CD14-positive monocyte (primary cell): Measurements from ENCODE around the gene MICAL1. TPM values are rescaled to one million over a fixed set of nuclear protein-coding genes. Genes with fewer than 3 reads are reported as not detected.

Experiments
- DNase-seq, 3 donors: peaks; one replicate each; pipeline ENCODE4 v3.0.0-alpha.2; 2011 to 2022
- H2AFZ ChIP-seq: 2 replicates; pipeline ENCODE4 v1.6.0; 2012; ENCODE audit warnings: mild to moderate bottlenecking, low read depth, low read length, inconsistent platforms; ENCODE audit not compliant: insufficient read depth, poor library complexity, severe bottlenecking
- H3K27ac ChIP-seq, 2 donors: 1 replicate in 1 of 2; 2 replicates in 1 of 2; pipeline ENCODE4 v1.5.1; 2012 to 2013; ENCODE audit warnings: low read length in 2 of 2, control low read depth in 1 of 2, inconsistent platforms in 1 of 2, low read depth in 1 of 2, mild to moderate bottlenecking in 1 of 2
- H3K27me3 ChIP-seq, 2 donors: one replicate each; pipeline versions ENCODE4 v1.6.0 to v1.6.1; 2011 to 2013; ENCODE audit warnings: low read length in 2 of 2; ENCODE audit not compliant: control insufficient read depth in 2 of 2, insufficient read depth in 2 of 2
- H3K36me3 ChIP-seq, 2 donors: replicated peaks in 1 of 2; 1 replicate in 1 of 2; 2 replicates in 1 of 2; pipeline versions ENCODE4 v1.5.1 to v1.6.1; 2012 to 2013; ENCODE audit warnings: low read length in 2 of 2, control low read depth in 1 of 2, inconsistent platforms in 1 of 2, mild to moderate bottlenecking in 1 of 2; ENCODE audit not compliant: insufficient read depth in 2 of 2, control insufficient read depth in 1 of 2
- H3K4me1 ChIP-seq, 2 donors: 1 replicate in 1 of 2; 2 replicates in 1 of 2; pipeline versions ENCODE4 v1.5.1 to v1.6.1; 2012 to 2013; ENCODE audit warnings: low read length in 2 of 2, control low read depth in 1 of 2, inconsistent platforms in 1 of 2, mild to moderate bottlenecking in 1 of 2, moderate library complexity in 1 of 2; ENCODE audit not compliant: insufficient read depth in 2 of 2, control insufficient read depth in 1 of 2
- H3K4me2 ChIP-seq: replicated peaks from 2 replicates; pipeline ENCODE3; 2012; ENCODE audit warnings: low read length, moderate library complexity, mild to moderate bottlenecking; ENCODE audit not compliant: poor library complexity, severe bottlenecking; ENCODE audit errors: extremely low read depth
- H3K4me3 ChIP-seq, 3 experiments: fragments of 200-600 bp in 1 of 3; sonication (generic) in 1 of 3; replicated peaks in 1 of 3; 1 replicate in 2 of 3; 2 replicates in 1 of 3; pipeline ENCODE4 v1.5.1; 2011 to 2013; ENCODE audit warnings: low read length in 3 of 3, mild to moderate bottlenecking in 3 of 3, control low read depth in 2 of 3, low read depth in 2 of 3, inconsistent platforms in 1 of 3, moderate library complexity in 1 of 3
- H3K79me2 ChIP-seq: 2 replicates; pipeline ENCODE4 v1.6.0; 2012; ENCODE audit warnings: mild to moderate bottlenecking, control low read depth, inconsistent platforms, low read length, moderate library complexity; ENCODE audit not compliant: insufficient read depth
- H3K9ac ChIP-seq: 2 replicates; pipeline ENCODE4 v1.6.0; 2017; ENCODE audit warnings: low read length, mild to moderate bottlenecking; ENCODE audit not compliant: insufficient read depth, poor library complexity, severe bottlenecking
- H3K9me3 ChIP-seq, 2 donors: replicated peaks in 1 of 2; 1 replicate in 1 of 2; 2 replicates in 1 of 2; pipeline versions ENCODE4 v1.5.1 to v1.6.1; 2012 to 2013; ENCODE audit warnings: low read length in 2 of 2, control low read depth in 1 of 2; ENCODE audit not compliant: control insufficient read depth in 1 of 2, insufficient read depth in 1 of 2
- H4K20me1 ChIP-seq: 2 replicates; pipeline ENCODE4 v1.6.0; 2012; ENCODE audit warnings: mild to moderate bottlenecking, low read length, control low read depth, moderate library complexity; ENCODE audit not compliant: insufficient read depth
- H3K27ac Mint-ChIP-seq, 7 donors: one replicate each; pipeline ENCODE4 v1.8.0; 2020; ENCODE audit warnings: mild to moderate bottlenecking in 7 of 7, mixed read lengths in 7 of 7, moderate library complexity in 6 of 7, inconsistent platforms in 2 of 7
- H3K27me3 Mint-ChIP-seq, 3 donors: one replicate each; pipeline ENCODE4 v1.8.0; 2021 to 2022; ENCODE audit warnings: low read depth in 3 of 3, mild to moderate bottlenecking in 3 of 3, mixed read lengths in 3 of 3, moderate library complexity in 3 of 3, inconsistent platforms in 1 of 3
- H3K36me3 Mint-ChIP-seq, 2 donors: one replicate each; pipeline ENCODE4 v1.8.0; 2020; ENCODE audit warnings: mixed read lengths in 2 of 2, inconsistent platforms in 1 of 2, mild to moderate bottlenecking in 1 of 2
- H3K4me1 Mint-ChIP-seq: one replicate; pipeline ENCODE4 v1.8.0; 2020; ENCODE audit warnings: mild to moderate bottlenecking, mixed read lengths
- H3K4me3 Mint-ChIP-seq, 2 donors: one replicate each; pipeline ENCODE4 v1.8.0; 2020; ENCODE audit warnings: mild to moderate bottlenecking in 2 of 2, mixed read lengths in 2 of 2, moderate library complexity in 1 of 2
- H3K9me3 Mint-ChIP-seq, 7 donors: one replicate each; pipeline ENCODE4 v1.8.0; 2020 to 2022; ENCODE audit warnings: mixed read lengths in 7 of 7, mild to moderate bottlenecking in 6 of 7, moderate library complexity in 6 of 7, inconsistent platforms in 2 of 7
- CTCF ChIP-seq: fragments of 200-600 bp; IDR thresholded peaks from one replicate; pipeline ENCODE4 v1.8.0; 2022; ENCODE audit warnings: antibody characterized with exemption, mild to moderate bottlenecking
- WGBS: methylation state at CpG from one replicate; pipeline ENCODE4 v1.1.5; 2013; ENCODE audit warnings: missing lambda C conversion rate; ENCODE audit not compliant: insufficient coverage; 5-methylcytosine and 5-hydroxymethylcytosine counted together
- intact Hi-C, 2 donors: fragments of 100-400 bp; cut with micrococcal nuclease; formaldehyde crosslinking; loops; one replicate each; pipeline versions ENCODE4 v1.15.0 to v1.15.1; 2023
- polyA plus RNA-seq, 3 donors: library from polyadenylated mRNA; depleted of rRNA in 1 of 3; unstranded in 2 of 3; stranded (reverse) in 1 of 3; fragments of 300-500 nt in 2 of 3; fragments of >200 nt in 1 of 3; fragmentation: Illumina TruSeq in 2 of 3; gene quantifications; 1 replicate in 2 of 3; 2 replicates in 1 of 3; pipeline ENCODE4 v1.2.3, GENCODE V29; 2012 to 2021

The MICAL1 gene
- polyA plus RNA-seq, 3 donors, result 7.5 to 227 (median 13.2) TPM

DNA sequence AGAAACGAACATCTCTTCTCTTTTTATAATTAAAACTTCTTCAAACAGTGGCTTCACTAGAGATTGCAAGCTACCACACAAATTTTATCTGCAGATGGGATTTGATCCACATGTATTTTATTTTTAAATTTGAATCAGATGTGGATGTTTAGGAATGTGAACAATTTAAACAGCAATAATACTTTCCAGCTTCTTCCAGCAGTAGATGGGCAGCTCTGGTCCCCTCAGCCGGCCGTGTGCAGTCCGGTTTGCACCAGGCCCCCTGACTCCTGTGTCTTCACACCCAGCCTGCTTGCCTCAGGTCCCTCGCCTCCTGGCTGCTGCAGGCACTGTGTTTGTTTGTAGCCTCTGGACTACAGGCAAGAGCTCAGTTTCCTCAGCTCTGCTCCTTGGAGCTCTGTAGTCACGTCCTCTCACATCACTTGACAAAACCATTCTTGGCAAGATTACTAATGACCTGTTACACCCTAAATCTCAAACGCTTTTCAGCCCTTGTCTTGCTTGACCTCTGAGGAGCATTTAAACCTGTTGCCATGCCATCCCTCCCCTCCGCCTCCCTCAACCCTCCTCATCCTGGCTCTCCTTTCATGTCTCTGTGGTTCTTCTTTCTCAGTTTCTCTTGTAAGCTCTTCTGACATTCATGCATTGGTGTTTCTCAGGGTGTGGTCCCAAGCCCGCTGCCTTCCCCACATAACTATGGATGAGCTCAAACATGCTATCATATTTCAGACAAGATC, 40.6 kb upstream of the MICAL1 start:
- WGBS, result 90% methylated on average over 8 of the region's 9 CpGs
- Mint-ChIP-seq H3K27me3 (peaks cover 2% of the 10 kb centered on the region in 3 donors), H3K27ac (no peak overlapping the region), H3K4me3 (no peak overlapping the region), H3K36me3 (no peaks in the 10 kb centered on the region), H3K9me3 (peaks cover 0 to 2% (median 0%) of the 10 kb centered on the region in 7 donors), H3K4me1 (peaks cover 4% of the 10 kb centered on the region)
- no peak for TF ChIP-seq CTCF
- Histone ChIP-seq H3K36me3 (no peaks in the 10 kb centered on the region), H3K27ac (no peak overlapping the region), H3K79me2 (no peaks in the 10 kb centered on the region), H3K9ac (no peak overlapping the region), H2AFZ (no peak overlapping the region), H3K9me3 (no peaks in the 10 kb centered on the region), H3K4me1 (peaks cover 3 to 5% of the 10 kb centered on the region in 2 donors), H3K4me3 (no peak overlapping the region), H3K27me3 (no peaks in the 10 kb centered on the region), H4K20me1 (no peaks in the 10 kb centered on the region), H3K4me2 (no peak overlapping the region)
- intact Hi-C loops, result no loop called here
- DNase-seq, result no peak

- Histone ChIP-seq H3K79me2 (no peaks in the 10 kb centered on the region), H3K27ac (no peak overlapping the region), H2AFZ (no peak overlapping the region), H4K20me1 (no peaks in the 10 kb centered on the region), H3K27me3 (no peaks in the 10 kb centered on the region), H3K9me3 (no peaks in the 10 kb centered on the region), H3K4me2 (no peak overlapping the region), H3K9ac (no peak overlapping the region), H3K4me3 (no peak overlapping the region), H3K36me3 (no peaks in the 10 kb centered on the region), H3K4me1 (peaks cover 3 to 5% of the 10 kb centered on the region in 2 donors)
- H3K4me1 Mint-ChIP-seq, result peaks cover 4% of the 10 kb centered on the region
- H3K9me3 Mint-ChIP-seq, result no peaks in the 10 kb centered on the region
- H3K4me3 Mint-ChIP-seq, result no peak overlapping the region
- WGBS, result no CpG with 5 or more reads among the region's 1 CpG
- TF ChIP-seq CTCF, result no peak
- H3K27me3 Mint-ChIP-seq, result peaks cover 2 to 6% (median 2%) of the 10 kb centered on the region in 3 donors
- H3K36me3 Mint-ChIP-seq, result no peaks in the 10 kb centered on the region
- H3K27ac Mint-ChIP-seq, result no peak overlapping the region
- DNase-seq, result peak; percentile 31 to 61 (median 33)
- intact Hi-C loops, result no loop called here
Measured at GRCh38 chr6:109493865-109494264, 38.3 kb upstream of the MICAL1 start.
